ENCODE results near the gene CTNNA2.
"Not testable (repeated sequence)": the region's sequence is repeated elsewhere in the genome, so short reads cannot be mapped to it uniquely, and the experiment has no call there.

CTNNA2 gene

DNA sequence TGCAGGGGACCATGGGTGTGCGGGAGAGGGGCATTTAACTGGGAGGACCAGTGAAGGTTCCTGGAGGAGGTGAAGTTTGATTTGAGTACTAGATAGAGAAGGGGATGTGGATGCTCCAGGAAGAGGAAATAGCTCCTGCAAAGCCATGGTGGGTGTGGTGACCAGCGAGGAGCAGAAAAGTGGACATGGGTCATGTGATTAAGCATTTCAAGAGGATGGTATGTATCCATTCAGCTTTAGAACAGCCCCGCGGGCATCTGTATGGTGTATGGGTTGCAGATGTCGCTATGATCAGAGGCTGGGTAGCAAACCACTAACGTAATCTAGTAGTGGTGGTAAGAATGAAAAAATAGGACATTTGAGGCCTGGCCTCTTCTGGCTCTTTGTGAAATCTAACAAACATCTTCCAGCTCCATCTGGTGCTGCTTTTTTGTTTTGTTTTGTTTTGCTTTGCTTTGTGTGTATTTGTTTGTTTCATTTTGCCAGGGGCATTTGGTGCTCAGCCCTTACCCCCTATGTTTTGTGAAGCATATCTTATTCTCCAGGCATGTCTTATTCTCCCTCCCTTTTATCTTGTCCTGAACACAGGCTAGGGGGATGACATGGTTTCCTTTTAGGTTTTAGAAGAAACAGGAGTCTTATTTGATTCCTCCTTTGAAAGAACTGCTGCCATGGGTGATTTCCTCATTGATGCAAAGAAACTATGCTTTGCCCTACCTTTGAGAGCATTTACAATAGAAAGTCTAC, 565.6 kb downstream of the CTNNA2 start:
- no peaks in the 10 kb centered on the region for H3K36me3 Mint-ChIP-seq (ENCODE audit: low read depth)
- no peaks in the 10 kb centered on the region for H3K9me3 Mint-ChIP-seq
- no peak overlapping the region for H3K27ac Mint-ChIP-seq
- TF ChIP-seq, protein P1, sequence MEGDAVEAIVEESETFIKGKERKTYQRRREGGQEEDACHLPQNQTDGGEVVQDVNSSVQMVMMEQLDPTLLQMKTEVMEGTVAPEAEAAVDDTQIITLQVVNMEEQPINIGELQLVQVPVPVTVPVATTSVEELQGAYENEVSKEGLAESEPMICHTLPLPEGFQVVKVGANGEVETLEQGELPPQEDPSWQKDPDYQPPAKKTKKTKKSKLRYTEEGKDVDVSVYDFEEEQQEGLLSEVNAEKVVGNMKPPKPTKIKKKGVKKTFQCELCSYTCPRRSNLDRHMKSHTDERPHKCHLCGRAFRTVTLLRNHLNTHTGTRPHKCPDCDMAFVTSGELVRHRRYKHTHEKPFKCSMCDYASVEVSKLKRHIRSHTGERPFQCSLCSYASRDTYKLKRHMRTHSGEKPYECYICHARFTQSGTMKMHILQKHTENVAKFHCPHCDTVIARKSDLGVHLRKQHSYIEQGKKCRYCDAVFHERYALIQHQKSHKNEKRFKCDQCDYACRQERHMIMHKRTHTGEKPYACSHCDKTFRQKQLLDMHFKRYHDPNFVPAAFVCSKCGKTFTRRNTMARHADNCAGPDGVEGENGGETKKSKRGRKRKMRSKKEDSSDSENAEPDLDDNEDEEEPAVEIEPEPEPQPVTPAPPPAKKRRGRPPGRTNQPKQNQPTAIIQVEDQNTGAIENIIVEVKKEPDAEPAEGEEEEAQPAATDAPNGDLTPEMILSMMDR (IDR thresholded peaks at IDR 0.05; ENCODE audit: unreplicated experiment in 3 of 3): no peak
- no peaks in the 10 kb centered on the region for H3K4me1 Mint-ChIP-seq
- H3K4me3 Mint-ChIP-seq: no peak overlapping the region
- H3K27me3 Mint-ChIP-seq (ENCODE audit: low read depth): peaks cover 5% of the 10 kb centered on the region

DNA sequence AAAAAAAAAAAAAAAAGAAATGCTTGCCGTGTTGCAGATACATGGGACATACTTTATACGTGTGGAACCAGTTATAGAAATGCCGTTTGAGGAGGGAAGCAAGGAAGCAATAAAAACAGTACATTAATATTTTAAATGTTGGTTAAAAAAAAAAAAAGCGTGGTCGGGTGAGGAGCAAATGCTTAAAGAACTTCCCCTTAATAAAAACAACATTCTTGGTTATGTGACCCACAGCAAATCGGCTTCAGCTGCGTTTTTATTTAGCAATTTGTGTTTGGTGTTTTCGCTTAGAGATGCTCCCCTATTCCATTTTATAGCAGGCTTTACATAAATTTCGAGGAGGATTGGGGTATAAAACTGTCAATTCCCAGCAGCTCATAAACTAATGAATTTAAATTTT, 568.1 kb downstream of the CTNNA2 start:
- no peaks in the 10 kb centered on the region for H3K36me3 Mint-ChIP-seq (ENCODE audit: low read depth)
- TF ChIP-seq, protein P1 (IDR thresholded peaks at IDR 0.05; ENCODE audit: unreplicated experiment in 3 of 3): no peak
- H3K9me3 Mint-ChIP-seq: no peaks in the 10 kb centered on the region
- no peak overlapping the region for H3K27ac Mint-ChIP-seq
- H3K4me1 Mint-ChIP-seq: no peaks in the 10 kb centered on the region
- H3K27me3 Mint-ChIP-seq (ENCODE audit: low read depth): peaks cover 5% of the 10 kb centered on the region
- H3K4me3 Mint-ChIP-seq: peak overlapping the region in 2 of 3 experiments; percentile 13 to 49

DNA sequence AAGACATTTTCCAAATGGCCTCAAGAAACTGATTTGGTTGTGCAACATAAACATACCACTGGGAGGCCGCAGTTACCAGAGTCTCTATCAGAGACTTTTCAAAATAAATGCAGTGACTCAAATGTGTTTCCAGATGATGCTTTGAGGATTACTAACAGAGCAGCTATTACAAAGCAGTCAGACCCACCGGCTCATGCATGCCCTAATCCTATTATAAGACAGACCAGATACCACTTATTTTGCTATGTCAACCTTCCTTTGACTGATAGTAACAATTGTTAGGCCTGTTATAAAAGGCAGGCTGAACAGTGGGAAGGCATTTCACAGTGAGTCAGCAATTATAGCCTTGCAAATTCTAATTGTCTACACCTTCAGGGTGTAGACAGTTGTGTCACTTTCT, 574.0 kb downstream of the CTNNA2 start:
- H3K4me3 Mint-ChIP-seq: no peak overlapping the region
- H3K27ac Mint-ChIP-seq: no peak overlapping the region
- H3K27me3 Mint-ChIP-seq (ENCODE audit: low read depth): no peaks in the 10 kb centered on the region
- no peaks in the 10 kb centered on the region for H3K9me3 Mint-ChIP-seq
- no peaks in the 10 kb centered on the region for H3K36me3 Mint-ChIP-seq (ENCODE audit: low read depth)
- no peaks in the 10 kb centered on the region for H3K4me1 Mint-ChIP-seq
- TF ChIP-seq, protein P1 (IDR thresholded peaks at IDR 0.05; ENCODE audit: unreplicated experiment in 3 of 3): no peak

DNA sequence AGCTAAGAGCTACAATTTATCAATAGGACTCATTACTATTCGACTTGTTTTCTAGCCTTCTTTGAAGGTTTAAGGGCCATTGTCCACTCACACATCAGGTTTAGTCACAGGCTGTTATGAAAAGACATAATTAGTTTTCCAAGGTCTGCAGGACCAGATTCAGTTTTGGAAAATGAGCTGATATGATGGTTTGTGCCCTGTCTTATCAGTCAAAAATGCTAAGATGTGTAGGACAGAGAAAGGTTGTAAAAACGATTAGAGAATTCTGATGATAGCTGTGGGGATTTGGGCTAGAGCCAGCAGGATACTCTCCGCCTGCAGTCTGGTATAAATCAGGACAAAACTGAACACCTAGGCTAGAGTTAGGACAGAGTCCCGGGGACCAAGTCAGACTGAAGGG, 578.4 kb downstream of the CTNNA2 start:
- H3K4me1 Mint-ChIP-seq: no peaks in the 10 kb centered on the region
- TF ChIP-seq, protein P1 (IDR thresholded peaks at IDR 0.05; ENCODE audit: unreplicated experiment in 3 of 3): no peak
- H3K27me3 Mint-ChIP-seq (ENCODE audit: low read depth): no peaks in the 10 kb centered on the region
- peaks cover 2% of the 10 kb centered on the region for H3K9me3 Mint-ChIP-seq
- no peak overlapping the region for H3K27ac Mint-ChIP-seq
- H3K36me3 Mint-ChIP-seq (ENCODE audit: low read depth): no peaks in the 10 kb centered on the region
- no peak overlapping the region for H3K4me3 Mint-ChIP-seq

DNA sequence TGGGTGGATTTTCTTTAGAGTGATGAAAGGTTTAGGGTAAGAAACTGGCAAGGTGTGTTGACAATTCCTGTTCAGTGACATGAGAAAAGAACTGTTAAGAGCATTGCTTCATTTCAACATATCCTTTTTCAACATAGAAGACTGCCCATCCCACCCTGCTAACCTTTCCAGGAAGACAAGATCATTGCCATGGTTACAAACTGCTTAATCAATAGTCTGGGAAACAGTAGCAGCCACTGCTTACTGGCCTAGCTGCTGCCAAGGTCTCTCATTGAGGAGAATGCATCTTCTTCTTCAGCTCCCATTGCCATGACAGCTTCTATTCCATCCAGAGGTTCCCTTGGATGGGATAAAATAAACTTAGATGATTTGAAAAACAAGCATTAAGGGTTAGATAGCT, 579.6 kb downstream of the CTNNA2 start:
- Mint-ChIP-seq H3K4me3 (no peak overlapping the region), H3K27ac (no peak overlapping the region), H3K9me3 (peaks cover 4% of the 10 kb centered on the region), H3K27me3 (ENCODE audit: low read depth) (no peaks in the 10 kb centered on the region), H3K36me3 (ENCODE audit: low read depth) (peaks cover under 1% of the 10 kb centered on the region), H3K4me1 (no peaks in the 10 kb centered on the region)
- TF ChIP-seq, protein P1 (IDR thresholded peaks at IDR 0.05; ENCODE audit: unreplicated experiment in 3 of 3): no peak

DNA sequence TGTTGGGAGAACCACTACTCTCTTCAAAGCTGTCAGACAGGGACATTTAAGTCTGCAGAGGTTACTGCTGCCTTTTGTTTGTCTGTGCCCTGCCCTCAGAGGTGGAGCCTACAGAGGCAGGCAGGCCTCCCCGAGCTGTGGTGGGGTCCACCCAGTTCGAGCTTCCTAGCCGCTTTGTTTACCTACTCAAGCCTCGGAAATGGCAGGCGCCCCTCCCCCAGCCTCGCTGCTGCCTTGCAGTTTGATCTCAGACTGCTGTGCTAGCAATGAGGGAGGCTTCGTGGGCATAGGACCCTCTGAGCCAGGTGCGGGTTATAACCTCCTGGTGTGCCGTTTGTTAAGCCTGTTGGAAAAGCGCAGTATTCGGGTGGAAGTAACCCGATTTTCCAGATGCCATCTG, 585.7 kb downstream of the CTNNA2 start:
- not testable (repeated sequence) for H3K27ac Mint-ChIP-seq; H3K4me3 Mint-ChIP-seq; H3K4me1 Mint-ChIP-seq; H3K36me3 Mint-ChIP-seq (ENCODE audit: low read depth); H3K27me3 Mint-ChIP-seq (ENCODE audit: low read depth)
- H3K9me3 Mint-ChIP-seq: peaks cover 25% of the 10 kb centered on the region

Measured in nephron (organoid).